H1 (cell line): Measurements from ENCODE around the gene CAMTA2. TPM values are rescaled to one million over a fixed set of nuclear protein-coding genes. Genes with fewer than 3 reads are reported as not detected.

Source experiments
- HDAC2 ChIP-seq, 2 experiments: fragments of 300-600 bp in 1 of 2; sonication (generic) in 1 of 2; IDR thresholded peaks; 2 replicates each; pipeline ENCODE4 v1.6.1; 2011 to 2012; ENCODE audit warnings: low read depth in 2 of 2, low read length in 2 of 2, mild to moderate bottlenecking in 2 of 2, moderate library complexity in 2 of 2, borderline replicate concordance in 1 of 2, inconsistent platforms in 1 of 2
- JUN ChIP-seq: IDR thresholded peaks from 2 replicates; pipeline ENCODE4 v1.6.1; 2011; ENCODE audit warnings: low read depth, mild to moderate bottlenecking, improper control_type of control experiment, low read length
- KDM4A ChIP-seq: IDR thresholded peaks from one replicate; pipeline ENCODE4 v1.7.1; 2012; ENCODE audit warnings: low read depth, mild to moderate bottlenecking, moderate library complexity, low read length, inconsistent platforms; ENCODE audit not compliant: severe bottlenecking
- polyA plus RNA-seq, 7 experiments: library from polyadenylated mRNA; depleted of rRNA in 3 of 7; stranded (reverse) in 5 of 7; unstranded in 2 of 7; fragments of >200 nt in 5 of 7; fragments of 200-250 nt in 2 of 7; gene quantifications; 1 replicate in 5 of 7; 2 replicates in 1 of 7; 4 replicates in 1 of 7; pipeline versions ENCODE4 v1.2.1 to v1.2.3, GENCODE V29; 2011 to 2013; ENCODE audit warnings: missing spikeins in 2 of 7, mixed read lengths in 2 of 7
- total RNA-seq: library from RNA; stranded (reverse); fragmentation: NEBNext Ultra II Directional; extraction: Animal tissue kit (Norgen Biotek cat#: 25700); gene quantifications from 2 replicates; pipeline ENCODE4 v1.2.1, GENCODE V29; 2021
- TF ChIP-seq, protein P1 (sequence below): IDR thresholded peaks from 2 replicates; pipeline ENCODE4 v1.6.1; 2012; ENCODE audit warnings: inconsistent platforms

The CAMTA2 gene
- total and polyA plus RNA-seq, 2 of the 8 experiments (the other 6 are each of a cell fraction or from before 2014, with no cell fraction given), result 5.5 to 12.0 TPM

- TF ChIP-seq, protein P1, sequence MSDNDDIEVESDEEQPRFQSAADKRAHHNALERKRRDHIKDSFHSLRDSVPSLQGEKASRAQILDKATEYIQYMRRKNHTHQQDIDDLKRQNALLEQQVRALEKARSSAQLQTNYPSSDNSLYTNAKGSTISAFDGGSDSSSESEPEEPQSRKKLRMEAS, result no peak
- TF ChIP-seq KDM4A (no peak), JUN (no peak), HDAC2 (IDR thresholded peaks at IDR 0.05; ENCODE audit: borderline replicate concordance in 1 of 2, low read depth in 2 of 2, low read length in 2 of 2) (no peak)
- TF ChIP-seq, all 59 proteins: peak for 3
Observed at GRCh38 chr17:4956493-4957061, 30.9 kb downstream of the CAMTA2 start (continued).
